ENCODE measurements around the gene CEP170.
"Not testable (repeated sequence)": the region's sequence is repeated elsewhere in the genome, so short reads cannot be mapped to it uniquely, and the experiment has no call there.

The CEP170 gene

GRCh38 chr1:243173758-243174369 lies 81.2 kb downstream of the CEP170 start:
- not testable (repeated sequence) for H3K27ac ChIP-seq (ENCODE audit: low read depth, low read length); H3K4me1 ChIP-seq (ENCODE audit: control insufficient read depth, low read length); H3K9me3 ChIP-seq (ENCODE audit: control insufficient read depth, insufficient read depth, low read length); H3K27me3 ChIP-seq (ENCODE audit: control insufficient read depth, low read length); H3K4me3 ChIP-seq (ENCODE audit: low read length); H3K79me2 ChIP-seq (ENCODE audit: control insufficient read depth, low read length); H3K4me2 ChIP-seq (ENCODE audit: low read length); H3K9me2 ChIP-seq (replicated peaks; ENCODE audit: control insufficient read depth, low read length); H3F3A ChIP-seq (ENCODE audit: control insufficient read depth, insufficient read depth); H4K20me1 ChIP-seq (ENCODE audit: control insufficient read depth, insufficient read depth, low read depth, low read length); H3K36me3 ChIP-seq (ENCODE audit: control insufficient read depth, low read length)

GRCh38 chr1:243164911-243165310 lies 90.2 kb downstream of the CEP170 start:
- H4K20me1 ChIP-seq (ENCODE audit: control insufficient read depth, insufficient read depth, low read depth, low read length) = not testable (repeated sequence)

GRCh38 chr1:243150906-243151305 lies 104.2 kb downstream of the CEP170 start:
- H3K36me3 ChIP-seq (ENCODE audit: control insufficient read depth, low read length); H3K4me1 ChIP-seq (ENCODE audit: control insufficient read depth, low read length); H3K4me3 ChIP-seq (ENCODE audit: low read length); H3K27ac ChIP-seq (ENCODE audit: low read depth, low read length); H3K4me2 ChIP-seq (ENCODE audit: low read length); H3K9me2 ChIP-seq (replicated peaks; ENCODE audit: control insufficient read depth, low read length); H3K9me3 ChIP-seq (ENCODE audit: control insufficient read depth, insufficient read depth, low read length); H3F3A ChIP-seq (ENCODE audit: control insufficient read depth, insufficient read depth); H4K20me1 ChIP-seq (ENCODE audit: control insufficient read depth, insufficient read depth, low read depth, low read length); H3K27me3 ChIP-seq (ENCODE audit: control insufficient read depth, low read length); H3K79me2 ChIP-seq (ENCODE audit: control insufficient read depth, low read length): not testable (repeated sequence)

More at GRCh38 chr1:243164911-243165310, 90.2 kb downstream of the CEP170 start:
- not testable (repeated sequence) for H3K27me3 ChIP-seq (ENCODE audit: control insufficient read depth, low read length); H3K4me3 ChIP-seq (ENCODE audit: low read length); H3K36me3 ChIP-seq (ENCODE audit: control insufficient read depth, low read length); H3K9me2 ChIP-seq (replicated peaks; ENCODE audit: control insufficient read depth, low read length); H3K27ac ChIP-seq (ENCODE audit: low read depth, low read length); H3K9me3 ChIP-seq (ENCODE audit: control insufficient read depth, insufficient read depth, low read length); H3K4me2 ChIP-seq (ENCODE audit: low read length); H3F3A ChIP-seq (ENCODE audit: control insufficient read depth, insufficient read depth); H3K79me2 ChIP-seq (ENCODE audit: control insufficient read depth, low read length)
- peaks cover 14% of the 10 kb centered on the region for H3K4me1 ChIP-seq (ENCODE audit: control insufficient read depth, low read length)

- not testable (repeated sequence) for H3K27ac ChIP-seq (ENCODE audit: low read depth, low read length); H3K4me3 ChIP-seq (ENCODE audit: low read length); H4K20me1 ChIP-seq (ENCODE audit: control insufficient read depth, insufficient read depth, low read depth, low read length); H3K9me3 ChIP-seq (ENCODE audit: control insufficient read depth, insufficient read depth, low read length); H3K4me1 ChIP-seq (ENCODE audit: control insufficient read depth, low read length); H3K79me2 ChIP-seq (ENCODE audit: control insufficient read depth, low read length); H3K9me2 ChIP-seq (replicated peaks; ENCODE audit: control insufficient read depth, low read length); H3K4me2 ChIP-seq (ENCODE audit: low read length); H3K27me3 ChIP-seq (ENCODE audit: control insufficient read depth, low read length); H3K36me3 ChIP-seq (ENCODE audit: control insufficient read depth, low read length); H3F3A ChIP-seq (ENCODE audit: control insufficient read depth, insufficient read depth)
Observed at GRCh38 chr1:243149120-243149519, 106.0 kb downstream of the CEP170 start.

GRCh38 chr1:243147351-243147750 lies 107.7 kb downstream of the CEP170 start:
- H4K20me1 ChIP-seq (ENCODE audit: control insufficient read depth, insufficient read depth, low read depth, low read length); H3K27me3 ChIP-seq (ENCODE audit: control insufficient read depth, low read length); H3K4me3 ChIP-seq (ENCODE audit: low read length); H3K27ac ChIP-seq (ENCODE audit: low read depth, low read length); H3K4me1 ChIP-seq (ENCODE audit: control insufficient read depth, low read length); H3K36me3 ChIP-seq (ENCODE audit: control insufficient read depth, low read length); H3K9me3 ChIP-seq (ENCODE audit: control insufficient read depth, insufficient read depth, low read length); H3K9me2 ChIP-seq (replicated peaks; ENCODE audit: control insufficient read depth, low read length); H3K79me2 ChIP-seq (ENCODE audit: control insufficient read depth, low read length); H3K4me2 ChIP-seq (ENCODE audit: low read length); H3F3A ChIP-seq (ENCODE audit: control insufficient read depth, insufficient read depth): not testable (repeated sequence)

GRCh38 chr1:243140498-243140897 lies 114.6 kb downstream of the CEP170 start:
- not testable (repeated sequence) for H3K4me2 ChIP-seq (ENCODE audit: low read length); H3K79me2 ChIP-seq (ENCODE audit: control insufficient read depth, low read length); H3K9me3 ChIP-seq (ENCODE audit: control insufficient read depth, insufficient read depth, low read length); H4K20me1 ChIP-seq (ENCODE audit: control insufficient read depth, insufficient read depth, low read depth, low read length); H3K9me2 ChIP-seq (replicated peaks; ENCODE audit: control insufficient read depth, low read length); H3K27me3 ChIP-seq (ENCODE audit: control insufficient read depth, low read length); H3F3A ChIP-seq (ENCODE audit: control insufficient read depth, insufficient read depth); H3K4me3 ChIP-seq (ENCODE audit: low read length); H3K27ac ChIP-seq (ENCODE audit: low read depth, low read length); H3K36me3 ChIP-seq (ENCODE audit: control insufficient read depth, low read length); H3K4me1 ChIP-seq (ENCODE audit: control insufficient read depth, low read length)
- peak; percentile 8 for TF ChIP-seq CTCF (IDR thresholded peaks at IDR 0.05; ENCODE audit: low read depth, low read length, poor library complexity, severe bottlenecking)

- H3K27ac ChIP-seq (ENCODE audit: low read depth, low read length); H3K27me3 ChIP-seq (ENCODE audit: control insufficient read depth, low read length); H3K9me2 ChIP-seq (replicated peaks; ENCODE audit: control insufficient read depth, low read length); H3K79me2 ChIP-seq (ENCODE audit: control insufficient read depth, low read length); H3K4me1 ChIP-seq (ENCODE audit: control insufficient read depth, low read length); H3K4me3 ChIP-seq (ENCODE audit: low read length); H3F3A ChIP-seq (ENCODE audit: control insufficient read depth, insufficient read depth); H3K9me3 ChIP-seq (ENCODE audit: control insufficient read depth, insufficient read depth, low read length); H3K36me3 ChIP-seq (ENCODE audit: control insufficient read depth, low read length); H4K20me1 ChIP-seq (ENCODE audit: control insufficient read depth, insufficient read depth, low read depth, low read length); H3K4me2 ChIP-seq (ENCODE audit: low read length): not testable (repeated sequence)
Observed at GRCh38 chr1:243122876-243123409, 132.1 kb downstream of the CEP170 start.

- H3K36me3 ChIP-seq (ENCODE audit: control insufficient read depth, low read length); H3F3A ChIP-seq (ENCODE audit: control insufficient read depth, insufficient read depth); H3K9me3 ChIP-seq (ENCODE audit: control insufficient read depth, insufficient read depth, low read length); H3K9me2 ChIP-seq (replicated peaks; ENCODE audit: control insufficient read depth, low read length); H3K79me2 ChIP-seq (ENCODE audit: control insufficient read depth, low read length); H3K4me1 ChIP-seq (ENCODE audit: control insufficient read depth, low read length); H4K20me1 ChIP-seq (ENCODE audit: control insufficient read depth, insufficient read depth, low read depth, low read length); H3K4me2 ChIP-seq (ENCODE audit: low read length); H3K27me3 ChIP-seq (ENCODE audit: control insufficient read depth, low read length); H3K27ac ChIP-seq (ENCODE audit: low read depth, low read length); H3K4me3 ChIP-seq (ENCODE audit: low read length): not testable (repeated sequence)
Observed at GRCh38 chr1:243121939-243122338, 133.1 kb downstream of the CEP170 start.

All from DOHH2 (cell line).